ENCODE data around the gene PCP4.

DNA sequence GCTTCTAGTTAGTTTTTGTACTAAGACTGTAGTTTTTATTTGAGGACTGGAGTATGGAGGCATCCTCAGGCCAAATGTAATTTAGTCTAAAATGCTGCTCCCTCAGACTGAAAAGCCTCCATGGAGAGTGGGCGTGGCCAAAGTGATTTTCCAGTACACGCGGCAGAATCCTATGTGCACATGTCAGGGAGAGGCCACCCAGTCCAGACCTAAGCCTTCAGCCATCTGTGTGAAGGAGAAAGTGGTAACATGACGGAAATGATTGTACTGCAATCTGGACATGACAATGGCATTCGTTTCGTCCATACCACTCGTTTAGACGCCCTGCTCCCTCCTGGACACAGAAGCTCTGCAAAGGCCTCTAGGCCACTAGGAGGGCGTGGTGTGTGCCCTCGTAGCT lies 56.2 kb downstream of the PCP4 start:
- TF ChIP-seq POLR2A (IDR thresholded peaks at IDR 0.05) = no peak
- TF ChIP-seq, protein P1, sequence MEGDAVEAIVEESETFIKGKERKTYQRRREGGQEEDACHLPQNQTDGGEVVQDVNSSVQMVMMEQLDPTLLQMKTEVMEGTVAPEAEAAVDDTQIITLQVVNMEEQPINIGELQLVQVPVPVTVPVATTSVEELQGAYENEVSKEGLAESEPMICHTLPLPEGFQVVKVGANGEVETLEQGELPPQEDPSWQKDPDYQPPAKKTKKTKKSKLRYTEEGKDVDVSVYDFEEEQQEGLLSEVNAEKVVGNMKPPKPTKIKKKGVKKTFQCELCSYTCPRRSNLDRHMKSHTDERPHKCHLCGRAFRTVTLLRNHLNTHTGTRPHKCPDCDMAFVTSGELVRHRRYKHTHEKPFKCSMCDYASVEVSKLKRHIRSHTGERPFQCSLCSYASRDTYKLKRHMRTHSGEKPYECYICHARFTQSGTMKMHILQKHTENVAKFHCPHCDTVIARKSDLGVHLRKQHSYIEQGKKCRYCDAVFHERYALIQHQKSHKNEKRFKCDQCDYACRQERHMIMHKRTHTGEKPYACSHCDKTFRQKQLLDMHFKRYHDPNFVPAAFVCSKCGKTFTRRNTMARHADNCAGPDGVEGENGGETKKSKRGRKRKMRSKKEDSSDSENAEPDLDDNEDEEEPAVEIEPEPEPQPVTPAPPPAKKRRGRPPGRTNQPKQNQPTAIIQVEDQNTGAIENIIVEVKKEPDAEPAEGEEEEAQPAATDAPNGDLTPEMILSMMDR (IDR thresholded peaks at IDR 0.05 in 8 of 11, conservative IDR thresholded peaks at IDR 0.05 in 3 of 11) = no peak

Data from spleen (tissue), 7 donors.